Astrocyte (in vitro differentiated cells and primary cell): ENCODE results near the gene DNM1. TPM values are rescaled to one million over a fixed set of nuclear protein-coding genes. Genes with fewer than 3 reads are reported as not detected.

Experiments used
- DNase-seq: peaks from one replicate; pipeline ENCODE4 v3.0.0-alpha.2; 2010; ENCODE audit warnings: low read depth
- FAIRE-seq: peaks from 2 replicates; lab custom pipeline; 2011; peaks lifted over from hg19 to GRCh38; lab: Jason Lieb, UNC
- H2AFZ ChIP-seq: 2 replicates; pipeline ENCODE4 v1.6.0; 2012; ENCODE audit warnings: low read depth, low read length, inconsistent platforms
- H3K27ac ChIP-seq: 2 replicates; pipeline ENCODE4 v1.5.1; 2011; ENCODE audit warnings: low read depth, low read length, inconsistent platforms
- H3K27me3 ChIP-seq: 2 replicates; pipeline ENCODE4 v1.6.0; 2011; ENCODE audit warnings: low read length, inconsistent platforms; ENCODE audit not compliant: insufficient read depth
- H3K36me3 ChIP-seq: 2 replicates; pipeline ENCODE4 v1.5.1; 2011; ENCODE audit warnings: low read length, inconsistent platforms; ENCODE audit not compliant: insufficient read depth
- H3K4me1 ChIP-seq: 2 replicates; pipeline ENCODE4 v1.5.1; 2011; ENCODE audit warnings: low read length, inconsistent platforms; ENCODE audit not compliant: insufficient read depth
- H3K4me2 ChIP-seq: 2 replicates; pipeline ENCODE4 v1.6.0; 2012; ENCODE audit warnings: low read length, inconsistent platforms
- H3K4me3 ChIP-seq: 2 replicates; pipeline ENCODE4 v1.5.1; 2011; ENCODE audit warnings: low read depth, mild to moderate bottlenecking, low read length, inconsistent platforms; ENCODE audit not compliant: insufficient read depth
- H3K79me2 ChIP-seq: 2 replicates; pipeline ENCODE4 v1.6.0; 2012; ENCODE audit warnings: mild to moderate bottlenecking, low read length, inconsistent platforms; ENCODE audit not compliant: insufficient read depth
- H3K9ac ChIP-seq: 2 replicates; pipeline ENCODE4 v1.6.0; 2012; ENCODE audit warnings: mild to moderate bottlenecking, low read length, inconsistent platforms
- H3K9me3 ChIP-seq: 2 replicates; pipeline ENCODE4 v1.5.1; 2012; ENCODE audit warnings: low read depth, mild to moderate bottlenecking, low read length, inconsistent platforms; ENCODE audit not compliant: insufficient read depth
- H4K20me1 ChIP-seq: 2 replicates; pipeline ENCODE4 v1.6.0; 2012; ENCODE audit warnings: low read length, inconsistent platforms; ENCODE audit not compliant: insufficient read depth
- H3K27ac Mint-ChIP-seq: one replicate; pipeline ENCODE4 v1.8.0; 2021; ENCODE audit warnings: mild to moderate bottlenecking, mixed read lengths; ENCODE audit not compliant: unreplicated experiment
- H3K27me3 Mint-ChIP-seq: one replicate; pipeline ENCODE4 v1.8.0; 2021; ENCODE audit warnings: low read depth, mixed read lengths; ENCODE audit not compliant: unreplicated experiment
- H3K36me3 Mint-ChIP-seq: one replicate; pipeline ENCODE4 v1.8.0; 2021; ENCODE audit warnings: low read depth, mixed read lengths; ENCODE audit not compliant: unreplicated experiment
- H3K4me1 Mint-ChIP-seq: one replicate; pipeline ENCODE4 v1.8.0; 2021; ENCODE audit warnings: low read depth, mixed read lengths; ENCODE audit not compliant: unreplicated experiment
- H3K4me3 Mint-ChIP-seq: one replicate; pipeline ENCODE4 v1.8.0; 2021; ENCODE audit warnings: mild to moderate bottlenecking, moderate library complexity, mixed read lengths; ENCODE audit not compliant: unreplicated experiment
- H3K9me3 Mint-ChIP-seq: one replicate; pipeline ENCODE4 v1.8.0; 2021; ENCODE audit warnings: mild to moderate bottlenecking, mixed read lengths; ENCODE audit not compliant: unreplicated experiment
- EZH2 ChIP-seq: IDR thresholded peaks from 2 replicates; pipeline ENCODE4 v1.6.1; 2012; ENCODE audit warnings: mild to moderate bottlenecking, low read length, inconsistent platforms; ENCODE audit not compliant: insufficient read depth
- total RNA-seq: library from RNA; stranded (reverse); gene quantifications from 2 replicates; pipeline ENCODE4 v1.2.1, GENCODE V29; 2021
- TF ChIP-seq, protein P1 (sequence below): IDR thresholded peaks from 2 replicates; pipeline ENCODE4 v1.5.1; 2011; ENCODE audit warnings: low read depth, mild to moderate bottlenecking, inconsistent platforms, low read length, moderate library complexity; ENCODE audit not compliant: insufficient read depth

Gene DNM1
- total RNA-seq, 1 donor from 2014 or later: 29.7 TPM

DNA sequence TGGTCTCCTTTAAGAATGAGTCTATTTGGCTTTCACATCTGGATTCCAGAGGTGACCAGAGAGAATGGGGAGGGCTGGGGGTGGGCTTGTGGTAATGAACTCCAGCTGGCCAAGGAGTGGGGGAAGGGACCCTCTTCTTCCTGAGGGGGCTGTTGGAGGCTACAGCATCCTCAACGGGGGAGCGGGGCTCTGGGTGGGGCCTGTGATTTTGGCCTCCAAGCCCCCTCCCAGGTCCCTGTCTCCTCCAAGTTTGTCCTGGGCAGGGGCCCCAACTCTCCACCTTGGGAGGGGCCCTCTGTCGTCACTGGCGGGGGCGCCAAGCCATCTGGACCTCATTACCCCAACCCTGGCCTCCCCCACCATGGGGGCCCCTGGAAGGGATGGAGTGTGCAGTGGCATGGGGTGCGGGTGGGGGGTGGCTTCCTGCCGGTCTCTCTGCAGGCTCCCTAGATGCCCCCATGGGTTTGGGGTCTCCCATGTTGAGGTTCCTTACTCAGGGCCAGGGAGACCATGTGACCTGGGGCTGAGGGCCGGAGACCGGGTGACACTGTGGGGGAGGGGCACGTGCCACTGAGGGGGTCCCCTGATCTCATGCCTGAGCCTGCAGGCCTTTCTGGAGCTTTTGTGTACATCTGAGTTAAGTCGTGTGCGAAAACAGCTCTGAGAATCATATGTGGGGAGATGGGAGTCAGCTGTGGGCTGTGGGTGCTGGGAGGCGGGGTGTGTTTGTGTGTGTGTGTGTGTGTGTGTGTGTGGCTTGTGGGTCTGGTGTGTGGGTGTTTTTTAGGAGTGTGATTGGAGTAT, 40.2 kb downstream of the DNM1 start:
- TF ChIP-seq EZH2: no peak
- TF ChIP-seq, protein P1, sequence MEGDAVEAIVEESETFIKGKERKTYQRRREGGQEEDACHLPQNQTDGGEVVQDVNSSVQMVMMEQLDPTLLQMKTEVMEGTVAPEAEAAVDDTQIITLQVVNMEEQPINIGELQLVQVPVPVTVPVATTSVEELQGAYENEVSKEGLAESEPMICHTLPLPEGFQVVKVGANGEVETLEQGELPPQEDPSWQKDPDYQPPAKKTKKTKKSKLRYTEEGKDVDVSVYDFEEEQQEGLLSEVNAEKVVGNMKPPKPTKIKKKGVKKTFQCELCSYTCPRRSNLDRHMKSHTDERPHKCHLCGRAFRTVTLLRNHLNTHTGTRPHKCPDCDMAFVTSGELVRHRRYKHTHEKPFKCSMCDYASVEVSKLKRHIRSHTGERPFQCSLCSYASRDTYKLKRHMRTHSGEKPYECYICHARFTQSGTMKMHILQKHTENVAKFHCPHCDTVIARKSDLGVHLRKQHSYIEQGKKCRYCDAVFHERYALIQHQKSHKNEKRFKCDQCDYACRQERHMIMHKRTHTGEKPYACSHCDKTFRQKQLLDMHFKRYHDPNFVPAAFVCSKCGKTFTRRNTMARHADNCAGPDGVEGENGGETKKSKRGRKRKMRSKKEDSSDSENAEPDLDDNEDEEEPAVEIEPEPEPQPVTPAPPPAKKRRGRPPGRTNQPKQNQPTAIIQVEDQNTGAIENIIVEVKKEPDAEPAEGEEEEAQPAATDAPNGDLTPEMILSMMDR: no peak
- Mint-ChIP-seq H3K36me3 (peaks cover 19% of the 10 kb centered on the region), H3K27me3 (no peaks in the 10 kb centered on the region), H3K4me3 (peak overlapping the region; percentile 4), H3K27ac (no peak overlapping the region), H3K9me3 (no peaks in the 10 kb centered on the region), H3K4me1 (peaks cover 14% of the 10 kb centered on the region)
- Histone ChIP-seq H3K4me2 (peak overlapping the region; percentile 45), H3K27me3 (no peaks in the 10 kb centered on the region), H3K4me1 (peaks cover 31% of the 10 kb centered on the region), H3K9ac (no peak overlapping the region), H3K27ac (no peak overlapping the region), H3K36me3 (no peaks in the 10 kb centered on the region), H3K4me3 (no peak overlapping the region), H2AFZ (no peak overlapping the region), H3K79me2 (no peaks in the 10 kb centered on the region), H3K9me3 (no peaks in the 10 kb centered on the region), H4K20me1 (no peaks in the 10 kb centered on the region)
- DNase-seq: no peak
- no peak for FAIRE-seq

GRCh38 chr9:128244091-128244836, 41.1 kb downstream of the DNM1 start:
- no peaks in the 10 kb centered on the region for H3K9me3 Mint-ChIP-seq
- DNase-seq (no peak), FAIRE-seq (no peak)
- H4K20me1 ChIP-seq: no peaks in the 10 kb centered on the region
- H3K4me3 Mint-ChIP-seq: peak overlapping the region; percentile 4
- H3K79me2 ChIP-seq: no peaks in the 10 kb centered on the region
- H2AFZ ChIP-seq: no peak overlapping the region
- no peaks in the 10 kb centered on the region for H3K36me3 ChIP-seq
- no peak for TF ChIP-seq EZH2
- TF ChIP-seq, protein P1: no peak
- peak overlapping the region; percentile 45 for H3K4me2 ChIP-seq
- no peaks in the 10 kb centered on the region for H3K27me3 Mint-ChIP-seq
- H3K4me1 Mint-ChIP-seq: peaks cover 14% of the 10 kb centered on the region
- H3K27me3 ChIP-seq: no peaks in the 10 kb centered on the region
- peak overlapping the region; percentile 71 for H3K27ac Mint-ChIP-seq
- H3K9me3 ChIP-seq: no peaks in the 10 kb centered on the region
- peak overlapping the region; percentile 36 for H3K4me3 ChIP-seq
- H3K9ac ChIP-seq: peak overlapping the region; percentile 67
- H3K27ac ChIP-seq: peak overlapping the region; percentile 45
- peaks cover 31% of the 10 kb centered on the region for H3K4me1 ChIP-seq
- H3K36me3 Mint-ChIP-seq: peaks cover 20% of the 10 kb centered on the region
